DMS79 treated with DMSO at 0.1 percent for 48 hours (cell line): ENCODE data around the gene SNUPN.

Source experiments
- DNase-seq: peaks from one replicate; lab custom pipeline; 2025; lab: John Stamatoyannopoulos, UW

Gene SNUPN

GRCh38 chr15:75625542-75626347 is at the start of gene SNUPN:
Gene SNUPN (minus strand): TSS chr15:75625725. CDS start chr15:75621051, 4,674 bp downstream.
- DNase-seq: peak; percentile 80

GRCh38 chr15:75674366-75674765 is 48.8 kb upstream of the SNUPN start:
- DNase-seq: no peak

- DNase-seq: no peak
Observed at GRCh38 chr15:75673426-75674235, 48.1 kb upstream of the SNUPN start.

GRCh38 chr15:75672646-75673425 is 47.3 kb upstream of the SNUPN start:
- no peak for DNase-seq

GRCh38 chr15:75671730-75672602 is 46.4 kb upstream of the SNUPN start:
- DNase-seq: no peak

GRCh38 chr15:75669879-75670212 is 44.3 kb upstream of the SNUPN start:
- no peak for DNase-seq

GRCh38 chr15:75669191-75669878 is 43.8 kb upstream of the SNUPN start:
- no peak for DNase-seq

- DNase-seq: no peak
Observed at GRCh38 chr15:75666823-75667501, 41.4 kb upstream of the SNUPN start.

- no peak for DNase-seq
Observed at GRCh38 chr15:75663931-75664421, 38.5 kb upstream of the SNUPN start.

- no peak for DNase-seq
Observed at GRCh38 chr15:75662823-75663519, 37.4 kb upstream of the SNUPN start.

GRCh38 chr15:75661756-75662140 is 36.2 kb upstream of the SNUPN start:
- DNase-seq: no peak

GRCh38 chr15:75661100-75661755 is 35.7 kb upstream of the SNUPN start:
- no peak for DNase-seq

GRCh38 chr15:75659928-75660645 is 34.6 kb upstream of the SNUPN start:
- no peak for DNase-seq

GRCh38 chr15:75659141-75659771 is 33.7 kb upstream of the SNUPN start:
- DNase-seq: no peak

- DNase-seq: no peak
Observed at GRCh38 chr15:75656813-75657212, 31.3 kb upstream of the SNUPN start.

- no peak for DNase-seq
Observed at GRCh38 chr15:75656331-75656730, 30.8 kb upstream of the SNUPN start.

GRCh38 chr15:75655931-75656330 is 30.4 kb upstream of the SNUPN start:
- DNase-seq: no peak
